ENCODE measurements around the gene SLC13A4.

DNA sequence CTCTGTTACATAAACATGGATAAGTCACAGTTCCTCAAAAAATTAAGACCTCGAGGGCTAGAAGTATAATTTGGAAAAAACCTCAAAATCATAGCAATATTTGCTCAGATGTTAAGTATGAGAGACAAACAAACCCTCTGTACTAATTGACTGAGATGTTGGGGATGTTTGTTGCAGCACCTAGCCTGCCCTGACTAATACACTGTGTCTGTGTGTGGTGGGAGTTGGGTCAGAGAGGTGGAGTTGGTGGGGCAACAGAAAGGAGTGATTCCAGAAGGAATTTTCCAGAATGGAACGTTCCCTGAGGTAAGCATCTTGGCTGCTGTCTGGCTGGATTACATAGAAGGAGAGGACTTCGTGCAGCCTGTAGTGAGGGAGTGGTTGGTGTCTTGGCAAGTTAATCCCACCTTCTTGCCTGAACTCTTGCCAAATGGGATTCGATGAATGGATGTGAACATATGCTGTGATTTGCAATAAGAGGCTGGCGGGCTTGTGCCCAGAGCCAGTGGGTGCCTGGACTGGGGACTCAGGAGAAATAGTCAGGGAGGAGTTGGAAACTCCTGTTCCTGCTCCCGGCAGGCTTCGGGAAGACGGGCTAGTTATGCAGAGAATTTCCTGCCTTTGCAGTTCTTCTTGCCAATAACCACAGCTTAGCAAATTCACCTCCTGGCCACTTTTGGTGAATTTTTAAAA, 29.9 kb upstream of the SLC13A4 start:
- TF ChIP-seq, protein P1, sequence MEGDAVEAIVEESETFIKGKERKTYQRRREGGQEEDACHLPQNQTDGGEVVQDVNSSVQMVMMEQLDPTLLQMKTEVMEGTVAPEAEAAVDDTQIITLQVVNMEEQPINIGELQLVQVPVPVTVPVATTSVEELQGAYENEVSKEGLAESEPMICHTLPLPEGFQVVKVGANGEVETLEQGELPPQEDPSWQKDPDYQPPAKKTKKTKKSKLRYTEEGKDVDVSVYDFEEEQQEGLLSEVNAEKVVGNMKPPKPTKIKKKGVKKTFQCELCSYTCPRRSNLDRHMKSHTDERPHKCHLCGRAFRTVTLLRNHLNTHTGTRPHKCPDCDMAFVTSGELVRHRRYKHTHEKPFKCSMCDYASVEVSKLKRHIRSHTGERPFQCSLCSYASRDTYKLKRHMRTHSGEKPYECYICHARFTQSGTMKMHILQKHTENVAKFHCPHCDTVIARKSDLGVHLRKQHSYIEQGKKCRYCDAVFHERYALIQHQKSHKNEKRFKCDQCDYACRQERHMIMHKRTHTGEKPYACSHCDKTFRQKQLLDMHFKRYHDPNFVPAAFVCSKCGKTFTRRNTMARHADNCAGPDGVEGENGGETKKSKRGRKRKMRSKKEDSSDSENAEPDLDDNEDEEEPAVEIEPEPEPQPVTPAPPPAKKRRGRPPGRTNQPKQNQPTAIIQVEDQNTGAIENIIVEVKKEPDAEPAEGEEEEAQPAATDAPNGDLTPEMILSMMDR (IDR thresholded peaks at IDR 0.05; ENCODE audit: borderline replicate concordance, extremely low read depth, low read length, poor library complexity, severe bottlenecking), result no peak
- TF ChIP-seq EZH2 (IDR thresholded peaks at IDR 0.05; ENCODE audit: borderline replicate concordance, low read depth, low read length, severe bottlenecking), result no peak

All from DND-41 (cell line).